MM.1S (cell line): ENCODE measurements around the gene PLAAT2.

Experiments
- EZH2 ChIP-seq: fragments of 300-600 bp; sonication (generic); optimal IDR thresholded peaks from 2 replicates; pipeline ENCODE3; 2017; ENCODE audit warnings: low read depth, mild to moderate bottlenecking, antibody characterized with exemption, low read length, mixed read lengths
- EZH2phosphoT487 ChIP-seq: fragments of 300-600 bp; sonication (generic); IDR thresholded peaks from 2 replicates; pipeline ENCODE4 v1.6.1; 2018; ENCODE audit warnings: antibody characterized with exemption, low read length
- TF ChIP-seq, protein P1 (sequence below): fragments of 300-600 bp; sonication (generic); IDR thresholded peaks from 2 replicates; pipeline ENCODE4 v1.5.1; 2016; ENCODE audit warnings: antibody characterized with exemption, low read length, mixed read lengths

- TF ChIP-seq, protein P1, sequence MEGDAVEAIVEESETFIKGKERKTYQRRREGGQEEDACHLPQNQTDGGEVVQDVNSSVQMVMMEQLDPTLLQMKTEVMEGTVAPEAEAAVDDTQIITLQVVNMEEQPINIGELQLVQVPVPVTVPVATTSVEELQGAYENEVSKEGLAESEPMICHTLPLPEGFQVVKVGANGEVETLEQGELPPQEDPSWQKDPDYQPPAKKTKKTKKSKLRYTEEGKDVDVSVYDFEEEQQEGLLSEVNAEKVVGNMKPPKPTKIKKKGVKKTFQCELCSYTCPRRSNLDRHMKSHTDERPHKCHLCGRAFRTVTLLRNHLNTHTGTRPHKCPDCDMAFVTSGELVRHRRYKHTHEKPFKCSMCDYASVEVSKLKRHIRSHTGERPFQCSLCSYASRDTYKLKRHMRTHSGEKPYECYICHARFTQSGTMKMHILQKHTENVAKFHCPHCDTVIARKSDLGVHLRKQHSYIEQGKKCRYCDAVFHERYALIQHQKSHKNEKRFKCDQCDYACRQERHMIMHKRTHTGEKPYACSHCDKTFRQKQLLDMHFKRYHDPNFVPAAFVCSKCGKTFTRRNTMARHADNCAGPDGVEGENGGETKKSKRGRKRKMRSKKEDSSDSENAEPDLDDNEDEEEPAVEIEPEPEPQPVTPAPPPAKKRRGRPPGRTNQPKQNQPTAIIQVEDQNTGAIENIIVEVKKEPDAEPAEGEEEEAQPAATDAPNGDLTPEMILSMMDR = no peak
- TF ChIP-seq EZH2phosphoT487 (no peak), EZH2 (no peak)
Measured at GRCh38 chr11:63586451-63587166, 23.4 kb upstream of the PLAAT2 start.
